NT2/D1 (cell line): ENCODE data around the gene NTRK2.

Experiments used
- SUZ12 ChIP-seq: IDR thresholded peaks from 2 replicates; pipeline ENCODE4 v1.6.1; 2011; ENCODE audit not compliant: insufficient read length, insufficient read depth; ENCODE audit errors: extremely low read depth
- ZNF274 ChIP-seq: IDR thresholded peaks from 2 replicates; pipeline ENCODE4 v1.6.1; 2011; ENCODE audit warnings: mild to moderate bottlenecking, low read depth, low read length

- no peak for TF ChIP-seq SUZ12
- TF ChIP-seq ZNF274, result no peak
These were observed 272.3 kb downstream of the NTRK2 start for GRCh38 chr9:84941792-84942191.
